ENCODE data around the gene RASGRP4. TPM values are rescaled to one million over a fixed set of nuclear protein-coding genes. Genes with fewer than 3 reads are reported as not detected.

RASGRP4 gene
- total RNA-seq, 1 experiment from 2014 or later = not detected

DNA sequence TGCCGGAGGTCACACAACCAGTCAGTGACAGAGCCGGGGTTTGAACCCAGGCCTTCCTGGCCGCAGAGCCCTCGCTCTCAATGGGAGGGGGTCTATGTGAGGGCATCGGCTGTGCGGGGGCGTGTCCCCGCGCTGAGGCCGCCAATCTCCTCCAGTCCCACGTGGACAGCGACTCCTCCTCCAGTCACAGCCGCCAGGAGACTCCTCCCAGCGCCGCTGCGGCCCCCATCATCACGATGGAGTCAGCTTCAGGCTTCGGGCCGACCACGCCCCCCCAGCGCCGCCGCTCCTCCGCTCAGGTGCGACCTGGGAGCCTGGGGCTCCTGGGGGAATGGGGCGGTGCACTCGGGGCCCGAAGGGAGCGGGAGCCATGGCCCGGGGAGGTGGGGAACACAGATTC lies 31.5 kb downstream of the RASGRP4 start:
- no TSS peak for BruUV-seq (replicated peaks)
- intact Hi-C loops (cut with micrococcal nuclease) = no loop called here
- H3F3A ChIP-seq (ENCODE audit: low read length, unreplicated experiment) = no peaks in the 10 kb centered on the region
- TF ChIP-seq EZH2 (IDR thresholded peaks at IDR 0.05; ENCODE audit: low read length, unreplicated experiment) (no peak), EZH2phosphoT487 (IDR thresholded peaks at IDR 0.05; ENCODE audit: borderline replicate concordance, low read length) (no peak)
- TF ChIP-seq, protein P1, sequence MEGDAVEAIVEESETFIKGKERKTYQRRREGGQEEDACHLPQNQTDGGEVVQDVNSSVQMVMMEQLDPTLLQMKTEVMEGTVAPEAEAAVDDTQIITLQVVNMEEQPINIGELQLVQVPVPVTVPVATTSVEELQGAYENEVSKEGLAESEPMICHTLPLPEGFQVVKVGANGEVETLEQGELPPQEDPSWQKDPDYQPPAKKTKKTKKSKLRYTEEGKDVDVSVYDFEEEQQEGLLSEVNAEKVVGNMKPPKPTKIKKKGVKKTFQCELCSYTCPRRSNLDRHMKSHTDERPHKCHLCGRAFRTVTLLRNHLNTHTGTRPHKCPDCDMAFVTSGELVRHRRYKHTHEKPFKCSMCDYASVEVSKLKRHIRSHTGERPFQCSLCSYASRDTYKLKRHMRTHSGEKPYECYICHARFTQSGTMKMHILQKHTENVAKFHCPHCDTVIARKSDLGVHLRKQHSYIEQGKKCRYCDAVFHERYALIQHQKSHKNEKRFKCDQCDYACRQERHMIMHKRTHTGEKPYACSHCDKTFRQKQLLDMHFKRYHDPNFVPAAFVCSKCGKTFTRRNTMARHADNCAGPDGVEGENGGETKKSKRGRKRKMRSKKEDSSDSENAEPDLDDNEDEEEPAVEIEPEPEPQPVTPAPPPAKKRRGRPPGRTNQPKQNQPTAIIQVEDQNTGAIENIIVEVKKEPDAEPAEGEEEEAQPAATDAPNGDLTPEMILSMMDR (conservative IDR thresholded peaks at IDR 0.05; ENCODE audit: low read depth, low read length) = no peak
- no peak overlapping the region for H2AFZ ChIP-seq (ENCODE audit: low read length)
- no peak for ATAC-seq
- CTCF ChIA-PET = no interaction called here
- no peaks in the 10 kb centered on the region for H3K79me2 ChIP-seq (ENCODE audit: low read length)
- H3K4me2 ChIP-seq (ENCODE audit: low read length) = no peak overlapping the region
- H3K9me2 ChIP-seq (replicated peaks; ENCODE audit: low read length) = no peaks in the 10 kb centered on the region
- no peaks in the 10 kb centered on the region for H3K27me3 ChIP-seq (ENCODE audit: low read length)
- no peaks in the 10 kb centered on the region for H3K9me3 ChIP-seq (ENCODE audit: low read length)
- H3K27ac ChIP-seq (ENCODE audit: low read length) = no peak overlapping the region
- 0 out of 2 replicates have a peak, but pooled peaks cover 3% of the 10 kb centered on the region for H3K4me1 ChIP-seq (ENCODE audit: insufficient read depth, low read length)
- no peak overlapping the region for H3K4me3 ChIP-seq (ENCODE audit: low read length)
- no peak overlapping the region for H3K9ac ChIP-seq (ENCODE audit: low read length)
- POLR2A ChIA-PET (ENCODE audit: unreplicated experiment) = no interaction called here
- H4K20me1 ChIP-seq (ENCODE audit: low read length) = no peaks in the 10 kb centered on the region
- no peak for DNase-seq
- no peaks in the 10 kb centered on the region for H3K36me3 ChIP-seq (ENCODE audit: low read depth, low read length)

DNA sequence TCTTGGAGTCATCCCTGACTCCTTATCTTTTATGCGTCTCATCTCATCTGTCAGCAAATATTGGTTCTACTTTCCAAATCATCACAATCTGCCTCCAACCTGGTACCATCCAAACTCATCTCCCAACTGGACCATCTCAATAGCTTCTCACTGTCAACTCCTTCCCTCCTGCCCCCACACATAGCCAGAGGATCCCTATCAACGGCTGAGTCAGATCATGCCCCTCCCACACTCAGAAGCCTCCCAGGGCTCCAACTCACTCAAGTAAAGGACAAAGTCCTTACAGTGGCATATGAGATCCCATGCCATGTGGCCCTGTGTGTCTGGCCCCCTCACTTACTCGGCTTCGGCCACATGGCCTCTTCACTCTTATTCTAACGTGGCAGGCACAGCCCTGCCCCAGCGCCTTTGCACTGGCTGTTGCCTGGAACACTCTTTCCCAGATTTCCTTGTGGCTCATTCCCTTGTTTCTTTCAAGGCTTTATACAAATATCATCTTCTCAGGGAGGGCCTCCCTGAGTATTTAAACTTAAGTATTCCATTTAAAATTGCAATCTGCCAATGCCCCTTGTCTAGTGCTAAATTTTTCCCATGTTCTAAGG lies 33.2 kb downstream of the RASGRP4 start:
- Histone ChIP-seq H3K79me2 (ENCODE audit: low read length) (no peaks in the 10 kb centered on the region), H2AFZ (ENCODE audit: low read length) (no peak overlapping the region), H3K4me2 (ENCODE audit: low read length) (no peak overlapping the region), H3K27ac (ENCODE audit: low read length) (no peak overlapping the region), H4K20me1 (ENCODE audit: low read length) (no peaks in the 10 kb centered on the region), H3K9me2 (replicated peaks; ENCODE audit: low read length) (no peaks in the 10 kb centered on the region), H3K27me3 (ENCODE audit: low read length) (no peaks in the 10 kb centered on the region), H3K9ac (ENCODE audit: low read length) (no peak overlapping the region), H3K9me3 (ENCODE audit: low read length) (no peaks in the 10 kb centered on the region), H3K4me1 (ENCODE audit: insufficient read depth, low read length) (peaks cover 3% of the 10 kb centered on the region; the same call in 1 of the 2 replicates), H3F3A (ENCODE audit: low read length, unreplicated experiment) (no peaks in the 10 kb centered on the region), H3K4me3 (ENCODE audit: low read length) (no peak overlapping the region), H3K36me3 (ENCODE audit: low read depth, low read length) (no peaks in the 10 kb centered on the region)
- BruUV-seq (replicated peaks) = no TSS peak
- POLR2A ChIA-PET (ENCODE audit: unreplicated experiment) = no interaction called here
- intact Hi-C loops (cut with micrococcal nuclease) = no loop called here
- TF ChIP-seq, protein P1 (conservative IDR thresholded peaks at IDR 0.05; ENCODE audit: low read depth, low read length) = no peak
- no peak for TF ChIP-seq EZH2phosphoT487 (IDR thresholded peaks at IDR 0.05; ENCODE audit: borderline replicate concordance, low read length)
- TF ChIP-seq EZH2 (IDR thresholded peaks at IDR 0.05; ENCODE audit: low read length, unreplicated experiment) = no peak
- DNase-seq (peak; percentile 10), ATAC-seq (no peak)
- CTCF ChIA-PET = no interaction called here

DNA sequence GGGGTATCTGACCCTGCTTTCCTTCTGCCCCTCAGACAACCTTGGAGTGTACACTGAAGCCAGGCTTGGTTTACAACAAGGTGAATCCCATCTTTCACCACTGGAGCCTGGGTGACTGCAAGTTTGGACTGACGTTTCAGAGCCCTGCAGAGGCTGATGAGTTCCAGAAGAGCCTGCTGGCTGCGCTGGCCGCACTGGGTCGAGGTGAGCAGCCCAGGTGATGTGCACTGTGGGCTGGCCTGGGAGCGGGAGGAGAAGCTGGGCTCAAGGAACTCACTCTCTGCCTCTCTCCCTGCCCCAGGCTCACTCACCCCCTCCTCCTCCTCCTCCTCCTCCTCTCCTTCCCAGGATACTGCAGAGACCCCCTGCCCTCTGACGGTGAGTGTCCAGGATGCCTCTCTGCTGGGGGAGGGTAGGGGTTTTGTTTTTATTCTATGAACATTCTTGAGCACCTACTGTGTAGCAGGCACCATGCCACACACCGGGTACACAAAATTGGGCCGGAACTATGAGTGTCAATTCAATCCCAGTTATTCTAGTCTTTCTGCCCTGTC lies 34.0 kb downstream of the RASGRP4 start:
- no peak overlapping the region for H3K4me3 ChIP-seq (ENCODE audit: low read length)
- POLR2A ChIA-PET (ENCODE audit: unreplicated experiment) = no interaction called here
- no peak overlapping the region for H3K27ac ChIP-seq (ENCODE audit: low read length)
- no peaks in the 10 kb centered on the region for H3K9me3 ChIP-seq (ENCODE audit: low read length)
- TF ChIP-seq EZH2 (IDR thresholded peaks at IDR 0.05; ENCODE audit: low read length, unreplicated experiment) (no peak), EZH2phosphoT487 (IDR thresholded peaks at IDR 0.05; ENCODE audit: borderline replicate concordance, low read length) (no peak)
- TF ChIP-seq, protein P1 (conservative IDR thresholded peaks at IDR 0.05; ENCODE audit: low read depth, low read length) = no peak
- H3F3A ChIP-seq (ENCODE audit: low read length, unreplicated experiment) = no peaks in the 10 kb centered on the region
- no peak overlapping the region for H2AFZ ChIP-seq (ENCODE audit: low read length)
- ATAC-seq (no peak), DNase-seq (no peak)
- H3K27me3 ChIP-seq (ENCODE audit: low read length) = no peaks in the 10 kb centered on the region
- H3K9me2 ChIP-seq (replicated peaks; ENCODE audit: low read length) = no peaks in the 10 kb centered on the region
- peaks cover 7% of the 10 kb centered on the region; the same call in 1 of the 2 replicates for H3K4me1 ChIP-seq (ENCODE audit: insufficient read depth, low read length)
- CTCF ChIA-PET = no interaction called here
- H3K4me2 ChIP-seq (ENCODE audit: low read length) = no peak overlapping the region
- H3K79me2 ChIP-seq (ENCODE audit: low read length) = no peaks in the 10 kb centered on the region
- intact Hi-C loops (cut with micrococcal nuclease) = no loop called here
- H3K36me3 ChIP-seq (ENCODE audit: low read depth, low read length) = no peaks in the 10 kb centered on the region
- no TSS peak for BruUV-seq (replicated peaks)
- no peaks in the 10 kb centered on the region for H4K20me1 ChIP-seq (ENCODE audit: low read length)
- no peak overlapping the region for H3K9ac ChIP-seq (ENCODE audit: low read length)

Data from PC-3 (cell line).